Measurements from ENCODE around the gene BHLHA15.

BHLHA15 gene

DNA sequence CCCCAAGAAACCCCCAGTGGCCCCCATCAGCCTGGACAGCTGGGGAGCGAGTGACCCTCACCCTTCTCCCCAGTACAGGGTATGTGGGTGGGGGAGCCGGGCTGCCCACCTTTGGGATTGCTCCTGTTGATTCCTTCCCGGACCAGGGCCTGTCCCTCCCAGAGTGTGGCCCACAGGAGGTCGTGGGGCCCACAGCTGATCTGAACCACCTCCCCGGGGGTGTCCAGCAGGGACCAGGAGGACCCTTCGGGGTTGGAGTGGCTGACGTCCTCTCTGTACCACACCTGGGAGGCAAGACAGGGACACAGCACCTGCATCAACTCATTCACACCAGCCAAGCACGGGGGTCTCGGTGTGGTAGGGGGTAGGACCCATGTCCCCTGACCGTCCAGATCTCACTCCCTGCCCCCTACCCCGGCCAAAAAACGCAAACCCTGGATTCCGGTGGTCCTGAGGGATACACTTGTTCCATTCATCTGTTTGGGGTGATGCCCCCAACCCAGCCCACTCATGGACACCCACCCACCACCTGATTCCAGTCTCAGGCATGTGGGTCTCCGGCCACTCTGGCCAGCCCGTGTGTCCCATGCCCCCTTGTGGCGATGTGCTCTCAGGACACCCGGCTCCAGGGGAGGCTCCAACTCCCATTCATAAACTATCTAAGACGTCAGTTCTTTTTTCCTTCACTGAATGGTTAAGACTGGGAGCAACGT lies 29.9 kb downstream of the BHLHA15 start:
- no peak for DNase-seq (ENCODE audit: low read depth in 4 of 4, low spot score in 1 of 4)

DNA sequence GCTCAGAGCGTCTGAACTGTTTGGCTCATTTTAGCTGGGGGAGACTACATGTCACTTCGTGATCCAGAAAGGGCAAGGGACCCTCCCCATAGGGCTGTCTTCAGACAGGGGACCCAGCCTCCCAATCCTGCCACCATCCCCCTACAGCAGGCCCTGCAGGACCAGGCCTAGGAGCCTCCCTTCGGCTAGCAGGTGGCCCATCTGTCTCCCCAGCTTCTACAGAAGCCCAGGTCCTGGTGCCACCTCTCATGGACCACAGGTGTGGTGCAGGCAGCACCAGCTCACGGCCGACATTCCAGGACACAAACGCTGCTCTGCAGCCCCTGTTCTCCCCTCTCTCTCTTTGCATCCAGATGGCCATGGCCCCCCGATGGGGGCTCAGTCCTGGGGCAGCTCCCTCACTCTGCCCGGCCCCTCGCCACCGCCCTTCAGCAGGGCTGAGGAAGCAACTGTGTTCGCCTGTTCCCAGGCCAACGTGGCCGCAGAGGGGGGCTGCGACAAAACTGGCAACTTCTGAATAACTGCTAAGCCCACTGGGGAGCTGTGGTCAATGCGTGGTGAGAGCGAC lies 30.5 kb downstream of the BHLHA15 start:
- no peak for DNase-seq (ENCODE audit: low read depth in 4 of 4, low spot score in 1 of 4)

DNA sequence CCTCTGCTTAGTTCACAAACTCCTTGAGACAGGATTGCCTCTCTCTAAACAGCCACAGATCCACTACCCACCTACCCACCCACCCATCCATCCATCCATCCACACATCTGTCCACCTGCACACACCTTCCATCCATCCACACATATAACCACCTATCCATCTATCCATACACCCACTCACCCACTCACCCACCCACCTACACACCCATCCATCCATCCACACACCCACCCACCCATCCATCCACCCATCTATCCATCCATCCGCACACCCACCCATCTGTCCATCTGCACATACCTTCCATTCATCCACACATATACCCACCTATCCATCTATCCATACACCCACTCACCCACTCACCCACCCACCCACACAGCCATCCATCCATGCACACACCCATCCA lies 31.1 kb downstream of the BHLHA15 start:
- no peak for DNase-seq (ENCODE audit: low read depth in 4 of 4, low spot score in 1 of 4)

GRCh38 chr7:98242934-98243333 lies 31.7 kb downstream of the BHLHA15 start:
- DNase-seq (ENCODE audit: low read depth in 4 of 4, low spot score in 1 of 4): no peak

GRCh38 chr7:98244871-98245270 lies 33.6 kb downstream of the BHLHA15 start:
- DNase-seq (ENCODE audit: low read depth in 4 of 4, low spot score in 1 of 4): no peak

GRCh38 chr7:98248156-98248555 lies 36.9 kb downstream of the BHLHA15 start:
- DNase-seq (ENCODE audit: low read depth in 4 of 4, low spot score in 1 of 4): no peak

DNA sequence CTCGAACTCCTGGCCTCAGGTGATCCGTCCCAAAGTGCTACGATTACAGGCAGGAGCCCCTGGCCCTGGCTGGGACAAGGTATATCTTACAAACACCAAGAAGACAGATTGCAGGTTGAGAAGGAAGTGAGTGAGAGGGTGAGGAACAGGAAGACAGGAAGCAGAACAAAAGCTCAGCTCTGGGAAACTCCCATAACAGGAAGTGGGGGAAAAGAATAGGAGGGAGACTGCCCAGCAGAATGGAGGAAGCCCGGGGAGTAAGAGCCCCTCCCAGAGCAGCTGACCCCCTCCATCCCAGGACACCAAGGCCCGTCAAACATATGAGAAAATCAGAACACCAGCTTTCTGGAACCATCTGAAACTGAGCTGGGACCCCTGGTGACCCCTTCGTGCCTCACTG lies 37.9 kb downstream of the BHLHA15 start:
- no peak for DNase-seq (ENCODE audit: low read depth in 4 of 4, low spot score in 1 of 4)

DNA sequence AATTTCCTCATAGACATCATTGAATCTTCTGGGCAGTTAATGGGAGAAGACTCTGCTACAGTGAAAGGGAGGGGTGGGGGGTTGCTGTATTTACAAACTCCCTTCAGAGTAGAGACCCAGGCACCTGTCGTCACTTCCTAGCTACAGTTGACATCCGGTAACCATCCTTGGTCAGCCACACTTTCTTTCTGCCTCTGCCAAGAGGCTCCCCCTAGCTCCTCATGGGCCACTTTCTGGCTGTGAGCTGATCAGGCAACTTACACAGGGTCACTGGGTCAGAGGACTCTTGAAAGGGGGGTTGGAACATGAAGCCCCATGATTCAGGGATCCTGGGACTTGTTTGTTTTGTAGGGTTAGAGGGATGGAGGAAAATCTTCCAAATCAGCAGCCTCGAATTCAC lies 39.5 kb downstream of the BHLHA15 start:
- DNase-seq (ENCODE audit: low read depth in 4 of 4, low spot score in 1 of 4): peak in 1 of 4 experiments; percentile 16

- DNase-seq (ENCODE audit: low read depth in 4 of 4, low spot score in 1 of 4): no peak
These were observed 40.0 kb downstream of the BHLHA15 start for GRCh38 chr7:98251231-98251600.

DNA sequence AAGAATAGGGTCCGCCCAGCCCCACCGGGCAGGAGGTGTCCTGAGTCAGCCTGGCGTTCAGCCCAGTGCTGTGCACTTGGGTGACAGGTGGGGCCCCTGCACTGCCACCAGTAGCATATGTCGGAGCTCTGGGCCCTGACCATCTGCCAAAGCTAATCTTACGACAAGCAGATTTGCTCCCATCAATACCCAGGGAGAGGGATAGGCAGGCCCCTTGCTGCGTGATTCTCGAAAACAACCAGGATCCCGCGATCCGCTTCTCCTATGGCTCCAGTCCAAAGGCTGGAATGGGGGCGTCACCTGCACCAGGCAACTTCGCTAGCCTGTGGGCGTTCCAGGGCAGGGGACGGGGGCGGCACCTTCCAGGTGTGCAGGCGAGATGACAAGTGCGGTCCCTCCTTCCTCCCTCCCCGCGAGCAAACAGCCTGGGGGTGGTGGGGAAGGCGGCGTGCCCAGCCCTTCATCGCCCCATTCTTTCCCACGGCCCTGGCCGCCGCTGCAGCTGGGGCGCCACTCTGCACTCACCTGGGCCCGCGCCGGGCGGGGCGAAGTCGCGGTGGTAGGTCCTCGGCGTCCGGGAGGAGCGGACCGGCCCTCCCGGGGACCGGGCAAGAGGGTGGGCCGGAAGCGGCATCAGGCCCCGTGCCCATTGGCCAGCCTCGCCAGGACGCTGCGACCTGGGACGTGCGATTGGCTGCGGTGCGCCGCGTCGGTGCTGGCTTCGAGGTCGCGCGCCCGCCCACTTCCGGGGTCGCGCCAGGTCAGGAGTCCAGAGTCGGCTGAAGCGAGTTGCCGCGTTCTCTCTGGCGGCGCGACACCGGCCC lies 40.6 kb downstream of the BHLHA15 start, which contains the start of gene TECPR1:
Gene TECPR1, minus strand, starts transcription at position 632 of the 824 bp plus-strand sequence. CDS start 6,086 bp downstream, outside the sequence.
- peak; percentile 62 to 83 (median 76) for DNase-seq (ENCODE audit: low read depth in 4 of 4, low spot score in 1 of 4)

- no peak for DNase-seq (ENCODE audit: low read depth in 4 of 4, low spot score in 1 of 4)
These were observed 41.3 kb downstream of the BHLHA15 start for GRCh38 chr7:98252425-98253054.

DNA sequence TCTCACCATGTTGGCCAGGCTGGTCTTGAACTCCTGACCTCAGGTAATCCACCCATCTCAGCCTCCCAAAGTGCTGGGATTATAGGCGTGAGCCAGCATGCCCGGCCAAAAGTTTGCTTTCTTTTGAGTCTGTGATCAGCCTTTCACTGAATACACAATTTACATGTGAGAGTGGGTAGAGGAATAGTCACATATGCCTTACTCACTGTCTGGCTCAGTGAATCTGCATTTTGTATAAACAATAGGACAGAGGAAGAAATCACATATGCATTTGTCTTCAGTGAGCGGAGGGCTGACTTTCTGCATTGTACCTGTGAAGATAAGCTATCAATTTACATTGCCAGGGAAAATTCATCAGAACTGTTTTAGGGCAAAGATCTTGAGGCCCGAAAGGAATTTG lies 43.3 kb downstream of the BHLHA15 start:
- DNase-seq (ENCODE audit: low read depth in 4 of 4, low spot score in 1 of 4): no peak

GRCh38 chr7:98254951-98255610 lies 43.8 kb downstream of the BHLHA15 start:
- no peak for DNase-seq (ENCODE audit: low read depth in 4 of 4, low spot score in 1 of 4)

DNA sequence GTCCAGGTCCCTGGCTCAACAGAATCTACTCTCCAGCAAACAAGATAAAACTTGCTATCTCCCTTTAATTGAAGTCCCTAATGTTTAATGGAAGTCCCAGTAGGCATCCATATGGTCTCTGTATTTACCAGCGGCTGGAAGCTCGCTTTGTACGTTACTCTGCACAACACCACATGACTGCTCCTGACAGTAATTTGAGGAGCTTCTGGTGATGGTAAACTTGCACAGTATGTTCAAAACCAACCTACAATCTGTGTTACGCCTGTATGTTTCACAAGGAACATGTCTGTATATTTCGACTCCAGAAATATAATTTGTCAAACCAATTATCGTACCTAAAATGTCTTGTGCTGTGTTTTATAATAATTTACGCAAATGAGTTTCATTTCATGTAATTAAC lies 45.2 kb downstream of the BHLHA15 start:
- no peak for DNase-seq (ENCODE audit: low read depth in 4 of 4, low spot score in 1 of 4)

- DNase-seq (ENCODE audit: low read depth in 4 of 4, low spot score in 1 of 4): no peak
These were observed 46.5 kb downstream of the BHLHA15 start for GRCh38 chr7:98257701-98258100.

All from stimulated activated CD4-positive, alpha-beta T cell treated with anti-CD3 and anti-CD28 coated beads, Interleukin-1b, Interleukin-23, amount 100 ng/mL, for 24 hours (primary cell).